Uterus (tissue), 2 donors: ENCODE measurements around the gene TIMM8B.

Source experiments
- POLR2A ChIP-seq, 2 donors: fragments of 450-650 bp; IDR thresholded peaks; one replicate each; pipeline ENCODE4 v1.6.1; 2016; ENCODE audit warnings: antibody characterized with exemption in 2 of 2, mild to moderate bottlenecking in 1 of 2, moderate library complexity in 1 of 2
- TF ChIP-seq, protein P1 (sequence below), 4 experiments: fragments of 200-600 bp in 2 of 4; fragments of 450-650 bp in 2 of 4; sonication (generic) in 2 of 4; IDR thresholded peaks; one replicate each; pipeline ENCODE4 v1.5.1; 2016 to 2019; ENCODE audit warnings: antibody characterized with exemption in 4 of 4, mild to moderate bottlenecking in 2 of 4, moderate library complexity in 1 of 4

DNA sequence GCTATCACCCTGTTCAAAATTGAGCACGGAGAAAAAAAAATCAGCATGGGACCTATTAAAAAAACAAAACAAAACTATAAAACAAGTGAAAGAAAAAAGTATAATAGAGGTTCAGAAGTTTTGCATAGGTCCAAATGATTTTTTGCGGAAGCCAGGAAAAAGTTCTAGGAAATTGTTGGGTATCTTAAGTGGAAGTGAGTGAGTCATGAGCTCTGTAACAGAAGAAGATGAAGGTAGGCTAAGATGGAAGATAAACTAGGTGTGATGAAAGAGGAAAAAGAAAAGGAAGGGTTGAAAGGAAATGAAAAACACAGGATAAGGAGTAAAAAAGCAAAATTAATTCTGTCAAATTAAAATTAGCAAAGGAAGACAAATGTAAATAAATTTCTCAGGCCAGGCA lies 27.9 kb upstream of the TIMM8B start:
- TF ChIP-seq, protein P1, sequence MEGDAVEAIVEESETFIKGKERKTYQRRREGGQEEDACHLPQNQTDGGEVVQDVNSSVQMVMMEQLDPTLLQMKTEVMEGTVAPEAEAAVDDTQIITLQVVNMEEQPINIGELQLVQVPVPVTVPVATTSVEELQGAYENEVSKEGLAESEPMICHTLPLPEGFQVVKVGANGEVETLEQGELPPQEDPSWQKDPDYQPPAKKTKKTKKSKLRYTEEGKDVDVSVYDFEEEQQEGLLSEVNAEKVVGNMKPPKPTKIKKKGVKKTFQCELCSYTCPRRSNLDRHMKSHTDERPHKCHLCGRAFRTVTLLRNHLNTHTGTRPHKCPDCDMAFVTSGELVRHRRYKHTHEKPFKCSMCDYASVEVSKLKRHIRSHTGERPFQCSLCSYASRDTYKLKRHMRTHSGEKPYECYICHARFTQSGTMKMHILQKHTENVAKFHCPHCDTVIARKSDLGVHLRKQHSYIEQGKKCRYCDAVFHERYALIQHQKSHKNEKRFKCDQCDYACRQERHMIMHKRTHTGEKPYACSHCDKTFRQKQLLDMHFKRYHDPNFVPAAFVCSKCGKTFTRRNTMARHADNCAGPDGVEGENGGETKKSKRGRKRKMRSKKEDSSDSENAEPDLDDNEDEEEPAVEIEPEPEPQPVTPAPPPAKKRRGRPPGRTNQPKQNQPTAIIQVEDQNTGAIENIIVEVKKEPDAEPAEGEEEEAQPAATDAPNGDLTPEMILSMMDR (IDR thresholded peaks at IDR 0.05): no peak
- TF ChIP-seq POLR2A (IDR thresholded peaks at IDR 0.05): no peak
